Left colon (tissue), 2 donors: ENCODE measurements around the gene FAM89A. TPM values are rescaled to one million over a fixed set of nuclear protein-coding genes. Genes with fewer than 3 reads are reported as not detected.

Experiments used
- ATAC-seq: fragments of 200-7000 bp; cut with Tn5 transposase; one replicate; pipeline ENCODE4 v1.9.1; 2020; ENCODE audit warnings: mild to moderate bottlenecking, moderate library complexity
- DNase-seq, 2 donors: peaks; one replicate each; pipeline ENCODE4 v3.0.0-alpha.2; 2020
- intact Hi-C, 2 donors: fragments of 100-400 bp; cut with DNase I in 1 of 2; cut with micrococcal nuclease in 1 of 2; formaldehyde crosslinking; loops; one replicate each; pipeline versions ENCODE4 v1.11.2 to v1.14.0; 2022; cut with DNase I, micrococcal nuclease
- total RNA-seq, 2 donors: library from RNA; stranded (reverse); fragmentation: NEBNext Ultra II Directional; extraction: Animal tissue kit (Norgen Biotek cat#: 25700); gene quantifications; one replicate each; pipeline ENCODE4 v1.2.1, GENCODE V29; 2021
- donor health status: DM: no; HTN: no; CAD: no.
- donor health status: DM: yes; HTN: yes; CAD: no.

Gene FAM89A
- total RNA-seq, 2 donors from 2014 or later: 4.2 to 4.5 TPM

DNA sequence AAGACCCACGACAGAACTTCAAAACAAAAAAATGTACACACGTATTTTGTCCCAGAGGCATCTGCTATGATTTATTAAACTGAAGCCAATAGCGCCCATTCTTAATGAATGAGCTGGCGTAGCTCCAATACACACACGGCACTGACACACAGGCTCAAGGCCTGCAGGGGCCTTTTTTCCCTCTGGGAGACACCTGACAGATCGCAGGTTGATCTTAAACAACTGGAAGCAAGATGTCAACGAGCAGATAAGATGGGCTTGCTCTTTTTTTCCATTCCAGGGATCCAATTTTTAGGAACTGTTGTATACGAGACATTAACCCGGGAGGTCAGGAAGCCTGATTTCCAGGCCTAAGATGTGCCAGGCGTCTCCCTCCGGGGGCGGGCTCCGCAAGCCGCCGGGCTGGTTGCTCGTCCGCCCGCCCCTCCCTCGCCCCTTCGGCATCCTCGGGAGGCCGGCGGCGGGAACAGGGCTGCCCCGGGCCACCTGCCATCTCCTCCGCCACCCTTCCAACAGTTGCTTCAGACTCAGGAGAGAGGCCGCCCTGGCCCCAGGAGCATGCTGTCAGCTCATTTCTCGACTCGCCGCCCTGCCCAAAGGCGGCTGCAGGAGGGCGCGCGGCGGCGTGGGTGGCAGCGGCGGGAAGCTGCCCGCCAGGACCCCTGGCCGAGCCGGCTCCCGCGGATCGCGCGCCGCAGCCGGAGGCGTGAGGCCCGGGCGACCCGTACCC lies 62.1 kb downstream of the FAM89A start:
- DNase-seq: peak; percentile 39 to 61
- intact Hi-C loops: no loop called here
- peak; percentile 12 for ATAC-seq

DNA sequence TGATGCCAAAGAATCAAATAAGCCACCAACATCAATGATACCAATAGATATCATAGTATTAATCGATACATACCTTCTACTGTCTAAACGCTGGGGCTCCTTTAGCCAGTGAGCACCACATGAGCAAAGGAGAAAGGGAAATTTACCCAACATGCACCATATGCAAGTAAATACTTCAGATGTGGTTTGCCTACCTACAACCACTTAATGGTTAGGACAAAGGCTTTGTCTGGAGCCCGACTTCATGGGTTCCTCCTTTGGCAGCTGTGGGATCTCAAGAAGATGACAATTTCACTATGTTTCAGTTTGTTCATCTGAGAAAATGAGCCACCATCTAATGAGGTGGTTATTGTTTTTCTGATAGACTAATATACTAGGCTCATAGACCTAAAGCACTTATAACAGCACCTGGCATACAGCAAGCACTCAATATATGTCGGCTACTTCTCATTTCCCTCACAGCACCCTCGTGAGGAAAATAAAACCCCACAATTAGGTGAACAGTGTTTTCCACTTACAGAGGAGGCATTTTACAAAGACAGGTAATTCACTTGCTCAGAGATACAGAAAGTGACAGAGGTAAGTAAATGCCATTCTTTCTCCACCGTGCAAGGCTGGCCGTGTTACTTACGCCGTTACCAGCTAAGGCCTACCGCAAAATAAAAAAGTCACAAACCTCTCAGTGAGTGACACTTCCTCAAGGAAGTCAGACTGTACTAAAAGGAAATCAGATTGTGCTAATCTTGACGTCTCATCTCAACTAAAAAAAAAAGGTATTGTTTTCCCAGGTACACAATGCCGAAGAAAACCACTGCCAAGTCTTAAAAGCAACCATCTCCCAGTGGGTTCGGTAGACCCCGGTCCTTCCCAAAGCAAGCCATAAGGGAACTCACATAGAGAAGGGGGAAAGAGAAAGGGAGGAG lies 63.0 kb downstream of the FAM89A start:
- intact Hi-C loops: no loop called here
- peak; percentile 28 for ATAC-seq
- no peak for DNase-seq

DNA sequence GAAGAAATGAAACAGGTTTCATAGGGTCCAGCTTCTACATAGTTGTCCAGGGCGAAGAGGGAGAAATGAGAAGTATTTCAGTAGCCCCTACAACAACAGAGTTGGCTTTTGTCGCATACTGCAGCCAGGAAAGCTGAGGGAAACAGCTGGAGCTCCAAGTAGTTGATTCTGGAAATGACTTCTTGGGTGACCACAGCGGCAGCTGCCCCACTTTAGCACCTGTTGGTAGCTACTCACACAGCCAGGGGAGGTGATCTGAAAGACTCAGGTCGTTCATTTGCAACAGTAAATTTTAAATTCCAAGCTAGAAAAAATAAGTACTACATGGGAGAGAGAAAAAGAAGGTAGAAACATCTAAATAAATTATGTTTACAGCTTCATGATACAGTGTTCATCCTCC lies 63.7 kb downstream of the FAM89A start:
- ATAC-seq (no peak), DNase-seq (no peak)
- intact Hi-C loops: no loop called here

DNA sequence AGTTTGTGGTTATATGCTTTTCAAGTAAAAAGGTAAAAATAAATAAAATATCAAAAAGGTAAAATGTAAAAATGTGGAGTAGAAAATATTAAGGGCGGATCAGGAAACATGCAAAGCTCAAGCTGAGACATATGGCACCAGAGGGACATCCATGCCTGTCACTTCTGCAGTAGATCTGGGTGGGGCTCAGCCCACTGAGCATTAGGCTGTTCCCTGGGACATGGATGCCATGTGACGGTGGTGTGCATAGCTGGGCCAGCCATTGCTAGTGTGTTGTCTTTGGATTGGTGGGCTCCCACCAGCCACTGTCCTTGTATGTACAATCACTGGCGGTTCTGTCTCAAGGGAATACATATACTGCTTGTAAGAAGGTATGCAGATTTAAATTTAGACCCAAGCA lies 64.4 kb downstream of the FAM89A start:
- intact Hi-C loops: no loop called here
- DNase-seq (no peak), ATAC-seq (no peak)

DNA sequence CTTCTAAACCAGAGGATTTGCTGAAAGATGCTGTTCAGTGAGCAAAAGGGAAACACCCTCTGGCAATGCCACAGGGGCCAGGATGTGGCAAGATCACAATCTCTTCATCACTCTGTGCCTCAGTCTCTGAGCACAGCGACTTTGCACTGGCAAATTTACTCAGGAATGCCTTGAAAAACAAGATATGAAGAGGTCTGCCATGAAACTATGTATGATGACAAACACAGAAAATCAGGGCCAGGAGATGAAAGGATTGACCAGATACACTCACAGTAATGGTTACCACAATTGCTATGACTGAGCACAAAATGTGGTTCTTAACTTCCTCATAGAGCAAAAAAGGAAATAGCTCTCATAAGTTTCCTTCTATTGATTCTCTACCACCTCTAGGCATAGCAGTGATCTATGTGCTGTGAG lies 67.2 kb downstream of the FAM89A start:
- intact Hi-C loops: no loop called here
- DNase-seq (no peak), ATAC-seq (peak; percentile 42)

DNA sequence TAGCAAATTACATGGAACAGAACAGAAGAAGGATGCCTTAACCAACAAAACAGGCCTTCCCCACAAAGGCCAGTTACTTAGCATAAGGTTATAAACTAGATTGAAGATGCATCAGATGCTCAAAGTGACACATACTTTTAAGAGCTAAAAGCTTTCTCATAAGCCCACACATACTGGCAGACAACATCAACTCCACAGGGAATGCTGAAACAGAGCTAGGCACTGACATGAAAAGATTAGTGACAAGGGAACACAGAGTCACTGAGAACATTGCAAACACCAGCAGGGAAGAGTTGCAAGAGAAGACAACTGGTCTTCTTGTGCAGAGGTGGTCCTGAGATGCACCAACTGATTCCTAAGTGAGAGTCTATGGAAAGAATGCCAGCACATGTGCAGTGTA lies 68.3 kb downstream of the FAM89A start:
- no peak for ATAC-seq
- no peak for DNase-seq
- intact Hi-C loops: no loop called here

DNA sequence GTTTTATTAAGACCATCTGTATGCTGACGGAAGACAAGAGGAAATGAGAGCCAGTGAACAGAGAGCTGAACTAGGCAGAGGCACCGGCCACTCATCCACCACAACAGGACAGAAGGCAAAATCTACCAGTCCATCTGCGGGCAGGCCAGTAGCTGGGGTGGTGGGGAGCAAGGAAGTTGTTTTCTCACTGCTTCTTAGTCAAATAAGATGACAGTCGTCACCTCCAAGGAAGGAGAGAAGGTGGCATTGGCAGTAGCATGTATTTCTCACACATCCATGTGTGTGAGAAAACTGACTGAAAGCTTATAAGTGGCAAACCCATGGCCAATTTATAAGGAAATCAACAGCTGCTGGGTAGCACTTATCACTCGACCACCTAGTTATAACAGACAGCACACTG lies 69.6 kb downstream of the FAM89A start:
- ATAC-seq: no peak
- no peak for DNase-seq
- intact Hi-C loops: no loop called here

Other genes starting within 250 kb of the FAM89A start
- gene C1orf198, start 171.7 kb downstream of the FAM89A start, total RNA-seq: 10 to 100 TPM; 14.4 to 16.6 TPM
- gene TTC13, start 61.4 kb downstream of the FAM89A start, total RNA-seq: 10 to 100 TPM; 32.2 to 35.7 TPM
- gene ARV1, start 61.2 kb downstream of the FAM89A start, total RNA-seq: 10 to 100 TPM; 23.4 to 29.7 TPM
- under 1 TPM in 1 of 2 donors, not detected in 1; 0.03 TPM for gene TRIM67, start 121.8 kb upstream of the FAM89A start, total RNA-seq
- 10 to 100 TPM; 30.4 to 30.6 TPM for gene GNPAT, start 201.0 kb upstream of the FAM89A start, total RNA-seq